ENCODE measurements around the gene AKIP1.

AKIP1 gene

DNA sequence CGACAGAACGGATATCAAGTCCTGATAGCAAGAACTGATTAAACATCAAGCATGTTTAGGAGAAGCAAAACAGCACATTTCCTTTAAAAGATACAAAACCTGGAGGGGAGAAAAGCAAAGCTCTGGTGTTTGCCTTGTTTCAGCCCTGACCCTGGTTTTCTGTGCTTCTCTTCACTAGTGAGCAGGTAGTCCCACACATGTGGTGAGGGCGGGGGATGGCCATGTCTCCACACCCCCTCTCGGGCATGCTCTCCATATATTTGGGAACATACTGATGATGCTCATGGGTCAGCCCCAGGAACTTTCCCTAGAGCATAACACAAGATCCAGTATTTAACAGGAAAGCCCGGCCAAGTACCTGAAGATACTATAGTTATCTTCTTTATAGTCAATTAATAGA lies 11.7 kb downstream of the AKIP1 start:
- H3K27me3 ChIP-seq (ENCODE audit: insufficient read depth, poor library complexity, severe bottlenecking) = no peaks in the 10 kb centered on the region
- no peak for DNase-seq (ENCODE audit: low read depth in 1 of 2, low spot score in 1 of 2)
- TF ChIP-seq GABPA (IDR thresholded peaks at IDR 0.05; ENCODE audit: low read depth) = no peak
- TF ChIP-seq POLR2AphosphoS5 (IDR thresholded peaks at IDR 0.05; ENCODE audit: low read depth) = no peak
- TF ChIP-seq, protein P1, sequence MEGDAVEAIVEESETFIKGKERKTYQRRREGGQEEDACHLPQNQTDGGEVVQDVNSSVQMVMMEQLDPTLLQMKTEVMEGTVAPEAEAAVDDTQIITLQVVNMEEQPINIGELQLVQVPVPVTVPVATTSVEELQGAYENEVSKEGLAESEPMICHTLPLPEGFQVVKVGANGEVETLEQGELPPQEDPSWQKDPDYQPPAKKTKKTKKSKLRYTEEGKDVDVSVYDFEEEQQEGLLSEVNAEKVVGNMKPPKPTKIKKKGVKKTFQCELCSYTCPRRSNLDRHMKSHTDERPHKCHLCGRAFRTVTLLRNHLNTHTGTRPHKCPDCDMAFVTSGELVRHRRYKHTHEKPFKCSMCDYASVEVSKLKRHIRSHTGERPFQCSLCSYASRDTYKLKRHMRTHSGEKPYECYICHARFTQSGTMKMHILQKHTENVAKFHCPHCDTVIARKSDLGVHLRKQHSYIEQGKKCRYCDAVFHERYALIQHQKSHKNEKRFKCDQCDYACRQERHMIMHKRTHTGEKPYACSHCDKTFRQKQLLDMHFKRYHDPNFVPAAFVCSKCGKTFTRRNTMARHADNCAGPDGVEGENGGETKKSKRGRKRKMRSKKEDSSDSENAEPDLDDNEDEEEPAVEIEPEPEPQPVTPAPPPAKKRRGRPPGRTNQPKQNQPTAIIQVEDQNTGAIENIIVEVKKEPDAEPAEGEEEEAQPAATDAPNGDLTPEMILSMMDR (IDR thresholded peaks at IDR 0.05; ENCODE audit: insufficient read depth, low read length) = no peak
- TF ChIP-seq SPI1 (IDR thresholded peaks at IDR 0.05; ENCODE audit: borderline replicate concordance, low read depth) = no peak
- TF ChIP-seq, protein P2, sequence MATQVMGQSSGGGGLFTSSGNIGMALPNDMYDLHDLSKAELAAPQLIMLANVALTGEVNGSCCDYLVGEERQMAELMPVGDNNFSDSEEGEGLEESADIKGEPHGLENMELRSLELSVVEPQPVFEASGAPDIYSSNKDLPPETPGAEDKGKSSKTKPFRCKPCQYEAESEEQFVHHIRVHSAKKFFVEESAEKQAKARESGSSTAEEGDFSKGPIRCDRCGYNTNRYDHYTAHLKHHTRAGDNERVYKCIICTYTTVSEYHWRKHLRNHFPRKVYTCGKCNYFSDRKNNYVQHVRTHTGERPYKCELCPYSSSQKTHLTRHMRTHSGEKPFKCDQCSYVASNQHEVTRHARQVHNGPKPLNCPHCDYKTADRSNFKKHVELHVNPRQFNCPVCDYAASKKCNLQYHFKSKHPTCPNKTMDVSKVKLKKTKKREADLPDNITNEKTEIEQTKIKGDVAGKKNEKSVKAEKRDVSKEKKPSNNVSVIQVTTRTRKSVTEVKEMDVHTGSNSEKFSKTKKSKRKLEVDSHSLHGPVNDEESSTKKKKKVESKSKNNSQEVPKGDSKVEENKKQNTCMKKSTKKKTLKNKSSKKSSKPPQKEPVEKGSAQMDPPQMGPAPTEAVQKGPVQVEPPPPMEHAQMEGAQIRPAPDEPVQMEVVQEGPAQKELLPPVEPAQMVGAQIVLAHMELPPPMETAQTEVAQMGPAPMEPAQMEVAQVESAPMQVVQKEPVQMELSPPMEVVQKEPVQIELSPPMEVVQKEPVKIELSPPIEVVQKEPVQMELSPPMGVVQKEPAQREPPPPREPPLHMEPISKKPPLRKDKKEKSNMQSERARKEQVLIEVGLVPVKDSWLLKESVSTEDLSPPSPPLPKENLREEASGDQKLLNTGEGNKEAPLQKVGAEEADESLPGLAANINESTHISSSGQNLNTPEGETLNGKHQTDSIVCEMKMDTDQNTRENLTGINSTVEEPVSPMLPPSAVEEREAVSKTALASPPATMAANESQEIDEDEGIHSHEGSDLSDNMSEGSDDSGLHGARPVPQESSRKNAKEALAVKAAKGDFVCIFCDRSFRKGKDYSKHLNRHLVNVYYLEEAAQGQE (IDR thresholded peaks at IDR 0.05; ENCODE audit: insufficient replicate concordance, low read depth) = no peak
- H3K27ac ChIP-seq (replicated peaks) = no peak overlapping the region
- H3K4me3 ChIP-seq (replicated peaks; ENCODE audit: insufficient read depth, low read length) = no peak overlapping the region

DNA sequence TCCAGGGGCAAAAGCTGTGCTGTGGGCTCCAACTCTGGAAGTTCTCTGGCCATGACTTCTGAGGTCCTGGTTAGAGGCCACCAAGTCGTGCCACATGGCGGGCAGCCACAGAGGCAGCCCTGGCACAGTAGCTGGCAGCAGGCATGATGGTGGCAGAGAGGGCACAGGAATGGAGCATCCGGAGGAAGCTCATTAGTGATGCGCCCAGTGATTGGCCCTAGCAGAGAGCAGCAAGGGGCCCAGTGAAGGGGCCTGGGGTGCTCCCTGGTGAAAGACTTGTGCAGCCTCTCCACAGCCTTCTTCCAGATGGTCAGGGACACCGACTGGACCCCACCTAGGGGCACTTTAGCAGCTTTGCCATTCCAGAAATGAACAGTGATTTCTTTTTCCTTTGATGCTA lies 14.7 kb downstream of the AKIP1 start:
- no peak for DNase-seq (ENCODE audit: low read depth in 1 of 2, low spot score in 1 of 2)
- TF ChIP-seq, protein P2 (IDR thresholded peaks at IDR 0.05; ENCODE audit: insufficient replicate concordance, low read depth) = no peak
- TF ChIP-seq, protein P1 (IDR thresholded peaks at IDR 0.05; ENCODE audit: insufficient read depth, low read length) = no peak
- no peak for TF ChIP-seq POLR2AphosphoS5 (IDR thresholded peaks at IDR 0.05; ENCODE audit: low read depth)
- TF ChIP-seq GABPA (IDR thresholded peaks at IDR 0.05; ENCODE audit: low read depth) = no peak
- TF ChIP-seq SPI1 (IDR thresholded peaks at IDR 0.05; ENCODE audit: borderline replicate concordance, low read depth) = no peak
- no peaks in the 10 kb centered on the region for H3K27me3 ChIP-seq (ENCODE audit: insufficient read depth, poor library complexity, severe bottlenecking)

DNA sequence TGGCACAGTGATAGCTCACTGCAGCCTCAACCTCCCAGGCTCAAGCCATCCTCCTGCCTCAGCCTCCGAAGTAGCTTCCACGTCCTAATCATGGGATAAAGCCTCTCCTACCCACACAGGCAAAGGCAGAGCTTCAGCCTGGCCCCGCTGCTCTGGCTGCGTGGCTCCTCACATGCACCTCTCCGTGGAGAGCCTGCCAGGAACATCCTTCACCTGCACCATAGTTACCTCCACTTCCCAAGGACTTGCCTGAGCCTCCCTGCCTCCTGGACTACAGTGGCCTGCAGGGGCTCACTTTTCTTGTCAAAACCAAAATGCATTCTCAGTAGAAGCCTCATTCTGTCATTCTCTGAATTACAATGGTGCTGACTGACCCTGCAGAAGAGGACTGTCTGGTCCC lies 15.2 kb downstream of the AKIP1 start:
- no peak for DNase-seq (ENCODE audit: low read depth in 1 of 2, low spot score in 1 of 2)
- Histone ChIP-seq H3K27me3 (ENCODE audit: insufficient read depth, poor library complexity, severe bottlenecking) (no peaks in the 10 kb centered on the region), H3K4me3 (replicated peaks; ENCODE audit: insufficient read depth, low read length) (no peak overlapping the region), H3K27ac (replicated peaks) (no peak overlapping the region)
- TF ChIP-seq POLR2AphosphoS5 (IDR thresholded peaks at IDR 0.05; ENCODE audit: low read depth) = no peak
- TF ChIP-seq, protein P1 (IDR thresholded peaks at IDR 0.05; ENCODE audit: insufficient read depth, low read length) = no peak
- TF ChIP-seq GABPA (IDR thresholded peaks at IDR 0.05; ENCODE audit: low read depth) = no peak
- TF ChIP-seq SPI1 (IDR thresholded peaks at IDR 0.05; ENCODE audit: borderline replicate concordance, low read depth) = no peak
- TF ChIP-seq, protein P2 (IDR thresholded peaks at IDR 0.05; ENCODE audit: insufficient replicate concordance, low read depth) = no peak

More for the DNA sequence above, 14.7 kb downstream of the AKIP1 start:
- Histone ChIP-seq H3K27ac (replicated peaks) (no peak overlapping the region), H3K4me3 (replicated peaks; ENCODE audit: insufficient read depth, low read length) (no peak overlapping the region)

All from HL-60 (cell line).